GM19463 (cell line): Measurements from ENCODE around the gene GSX1.

Source experiments
- ATAC-seq: cut with Tn5 transposase; IDR thresholded peaks from one replicate; pipeline ENCODE4 v1.9.1; 2021; ENCODE audit warnings: mild to moderate bottlenecking, moderate library complexity; ENCODE audit not compliant: unreplicated experiment

The GSX1 gene

GRCh38 chr13:27826379-27827353, 34.4 kb downstream of the GSX1 start:
- ATAC-seq: peak; percentile 53

- ATAC-seq: no peak
Observed at GRCh38 chr13:27827646-27828045, 35.4 kb downstream of the GSX1 start.

- ATAC-seq: peak; percentile 86
Observed at GRCh38 chr13:27830010-27830409, 37.7 kb downstream of the GSX1 start.

- no peak for ATAC-seq
Observed at GRCh38 chr13:27833206-27833605, 40.9 kb downstream of the GSX1 start.

GRCh38 chr13:27834095-27834494, 41.8 kb downstream of the GSX1 start:
- no peak for ATAC-seq

GRCh38 chr13:27835799-27836198, 43.5 kb downstream of the GSX1 start:
- ATAC-seq: no peak

- no peak for ATAC-seq
Observed at GRCh38 chr13:27839809-27840467, 47.7 kb downstream of the GSX1 start.

GRCh38 chr13:27842571-27842970, 50.3 kb downstream of the GSX1 start:
- no peak for ATAC-seq
